Neural cell (in vitro differentiated cells): ENCODE data around the gene CCDC82. TPM values are rescaled to one million over a fixed set of nuclear protein-coding genes. Genes with fewer than 3 reads are reported as not detected.

ENCODE experiments used
- H2AFZ ChIP-seq: fragments of 200-600, 300-800 bp; sonication (generic), shearing (Covaris generic); 2 replicates; pipeline ENCODE4 v1.6.0; 2014; ENCODE audit warnings: low read depth, mild to moderate bottlenecking, antibody characterized with exemption, low read length, moderate library complexity
- H3F3A ChIP-seq: fragments of 200-600 bp; shearing (Covaris generic); 2 replicates; pipeline ENCODE4 v1.6.1; 2016; ENCODE audit warnings: mild to moderate bottlenecking, moderate library complexity, mixed read lengths, antibody characterized with exemption, low read length; ENCODE audit not compliant: insufficient read depth, poor library complexity, severe bottlenecking
- H3K27ac ChIP-seq: fragments of 200-600, 300-800 bp; sonication (generic), shearing (Covaris generic); 2 replicates; pipeline ENCODE4 v1.5.1; 2014; ENCODE audit warnings: mild to moderate bottlenecking, low read length, moderate library complexity
- H3K27me3 ChIP-seq: fragments of 300-800, 200-600 bp; sonication (generic), shearing (Covaris generic); 2 replicates; pipeline ENCODE4 v1.6.0; 2014; ENCODE audit warnings: mild to moderate bottlenecking, low read depth, low read length, moderate library complexity; ENCODE audit not compliant: insufficient read depth
- H3K36me3 ChIP-seq: fragments of 300-800, 200-600 bp; sonication (generic), shearing (Covaris generic); 2 replicates; pipeline ENCODE4 v1.5.1; 2014; ENCODE audit warnings: mild to moderate bottlenecking, antibody characterized with exemption, low read length, moderate library complexity; ENCODE audit not compliant: insufficient read depth
- H3K4me2 ChIP-seq: fragments of 300-800, 200-600 bp; sonication (generic), shearing (Covaris generic); 2 replicates; pipeline ENCODE4 v1.6.0; 2014; ENCODE audit warnings: mild to moderate bottlenecking, low read length
- H3K4me3 ChIP-seq: fragments of 300-800, 200-600 bp; sonication (generic), shearing (Covaris generic); 2 replicates; pipeline ENCODE4 v1.5.1; 2014; ENCODE audit warnings: mild to moderate bottlenecking, low read length, moderate library complexity
- H3K79me2 ChIP-seq: fragments of 200-600 bp; shearing (Covaris generic); replicated peaks from 2 replicates; pipeline ENCODE4 v1.6.0; 2014; ENCODE audit warnings: mild to moderate bottlenecking, low read length, moderate library complexity; ENCODE audit not compliant: insufficient read depth
- H3K9ac ChIP-seq: fragments of 300-800, 200-600 bp; sonication (generic), shearing (Covaris generic); 2 replicates; pipeline ENCODE4 v1.6.1; 2016; ENCODE audit warnings: mild to moderate bottlenecking, low read length, mixed read lengths
- H3K9me2 ChIP-seq: fragments of 200-600 bp; shearing (Covaris generic); 2 replicates; pipeline ENCODE4 v1.6.1; 2016; ENCODE audit warnings: mild to moderate bottlenecking, low read length, mixed read lengths; ENCODE audit not compliant: insufficient read depth
- H3K9me3 ChIP-seq: fragments of 200-600, 300-800 bp; sonication (generic), shearing (Covaris generic); 2 replicates; pipeline ENCODE4 v1.6.1; 2016; ENCODE audit warnings: mild to moderate bottlenecking, mixed run types, low read length, moderate library complexity, mixed read lengths
- H4K20me1 ChIP-seq: fragments of 200-600 bp; shearing (Covaris generic); 2 replicates; pipeline ENCODE4 v1.6.1; 2016; ENCODE audit warnings: mild to moderate bottlenecking, mixed run types; ENCODE audit not compliant: insufficient read depth
- EP300 ChIP-seq: fragments of 450-650 bp; conservative IDR thresholded peaks from 2 replicates; pipeline ENCODE4 v1.6.1; 2014; ENCODE audit warnings: antibody characterized with exemption, mild to moderate bottlenecking, moderate library complexity; ENCODE audit not compliant: poor library complexity, severe bottlenecking
- EZH2 ChIP-seq: fragments of 200-600, 300-800 bp; shearing (Covaris generic), sonication (generic); IDR thresholded peaks from 2 replicates; pipeline ENCODE4 v1.6.1; 2014; ENCODE audit warnings: antibody characterized with exemption, low read length, borderline replicate concordance, mild to moderate bottlenecking; ENCODE audit not compliant: insufficient read depth, poor library complexity, severe bottlenecking
- MXI1 ChIP-seq: fragments of 450-650 bp; conservative IDR thresholded peaks from 2 replicates; pipeline ENCODE4 v1.6.1; 2014; ENCODE audit warnings: antibody characterized with exemption, mild to moderate bottlenecking; ENCODE audit not compliant: poor library complexity, severe bottlenecking
- POLR2AphosphoS5 ChIP-seq: IDR thresholded peaks from 2 replicates; pipeline ENCODE4 v1.6.1; 2012
- RAD21 ChIP-seq: fragments of 450-650 bp; conservative IDR thresholded peaks from 2 replicates; pipeline ENCODE4 v1.6.1; 2014; ENCODE audit warnings: antibody characterized with exemption, mild to moderate bottlenecking, moderate library complexity
- SMC3 ChIP-seq: fragments of 450-650 bp; conservative IDR thresholded peaks from 2 replicates; pipeline ENCODE4 v1.6.1; 2014; ENCODE audit warnings: antibody characterized with exemption, mild to moderate bottlenecking, moderate library complexity; ENCODE audit not compliant: poor library complexity
- TAF1 ChIP-seq: IDR thresholded peaks from 2 replicates; pipeline ENCODE4 v1.6.1; 2012; ENCODE audit warnings: low read depth
- polyA plus RNA-seq: library from polyadenylated mRNA; depleted of rRNA; stranded (reverse); fragments of >200 nt; gene quantifications from 2 replicates; pipeline ENCODE4 v1.2.3, GENCODE V29; 2014
- TF ChIP-seq, protein P1 (sequence below): fragments of 450-650 bp; IDR thresholded peaks from 2 replicates; pipeline ENCODE4 v1.5.1; 2014; ENCODE audit warnings: antibody characterized with exemption, mild to moderate bottlenecking, moderate library complexity; ENCODE audit not compliant: poor library complexity, severe bottlenecking
- TF ChIP-seq, protein P2 (sequence below): IDR thresholded peaks from 2 replicates; pipeline ENCODE4 v1.6.1; 2012; ENCODE audit warnings: borderline replicate concordance

CCDC82 gene
- polyA plus RNA-seq, 1 donor from 2014 or later, result 238 TPM

DNA sequence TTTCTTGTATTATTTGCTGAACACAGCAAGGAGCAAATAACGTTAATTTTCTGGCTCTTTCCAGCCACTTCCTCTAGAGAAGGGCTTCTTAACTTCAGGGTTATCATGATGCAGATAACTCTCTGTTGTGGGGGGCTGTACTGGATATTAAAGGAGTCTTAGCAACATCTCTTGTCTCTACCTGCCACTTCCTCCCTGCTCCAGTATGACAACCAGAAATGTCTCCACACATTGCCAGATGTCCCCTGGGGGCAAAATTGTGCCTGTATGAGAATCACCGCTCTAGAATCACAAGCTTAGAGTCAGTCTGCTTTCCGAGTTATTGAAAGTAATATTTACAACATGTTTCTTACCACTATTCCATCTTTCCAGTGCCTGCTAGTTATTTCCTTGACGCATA is 6.9 kb upstream of the CCDC82 start:
- Histone ChIP-seq H3K4me3 (no peak overlapping the region), H3K27ac (no peak overlapping the region), H3F3A (no peaks in the 10 kb centered on the region), H3K9me3 (no peaks in the 10 kb centered on the region), H3K36me3 (no peaks in the 10 kb centered on the region), H4K20me1 (no peaks in the 10 kb centered on the region), H3K9me2 (no peaks in the 10 kb centered on the region), H3K4me2 (no peak overlapping the region), H3K79me2 (no peaks in the 10 kb centered on the region), H3K27me3 (no peaks in the 10 kb centered on the region), H2AFZ (no peak overlapping the region), H3K9ac (no peak overlapping the region)
- TF ChIP-seq MXI1, result no peak
- TF ChIP-seq, protein P1, sequence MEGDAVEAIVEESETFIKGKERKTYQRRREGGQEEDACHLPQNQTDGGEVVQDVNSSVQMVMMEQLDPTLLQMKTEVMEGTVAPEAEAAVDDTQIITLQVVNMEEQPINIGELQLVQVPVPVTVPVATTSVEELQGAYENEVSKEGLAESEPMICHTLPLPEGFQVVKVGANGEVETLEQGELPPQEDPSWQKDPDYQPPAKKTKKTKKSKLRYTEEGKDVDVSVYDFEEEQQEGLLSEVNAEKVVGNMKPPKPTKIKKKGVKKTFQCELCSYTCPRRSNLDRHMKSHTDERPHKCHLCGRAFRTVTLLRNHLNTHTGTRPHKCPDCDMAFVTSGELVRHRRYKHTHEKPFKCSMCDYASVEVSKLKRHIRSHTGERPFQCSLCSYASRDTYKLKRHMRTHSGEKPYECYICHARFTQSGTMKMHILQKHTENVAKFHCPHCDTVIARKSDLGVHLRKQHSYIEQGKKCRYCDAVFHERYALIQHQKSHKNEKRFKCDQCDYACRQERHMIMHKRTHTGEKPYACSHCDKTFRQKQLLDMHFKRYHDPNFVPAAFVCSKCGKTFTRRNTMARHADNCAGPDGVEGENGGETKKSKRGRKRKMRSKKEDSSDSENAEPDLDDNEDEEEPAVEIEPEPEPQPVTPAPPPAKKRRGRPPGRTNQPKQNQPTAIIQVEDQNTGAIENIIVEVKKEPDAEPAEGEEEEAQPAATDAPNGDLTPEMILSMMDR, result no peak
- TF ChIP-seq EP300, result no peak
- no peak for TF ChIP-seq EZH2
- no peak for TF ChIP-seq RAD21
- no peak for TF ChIP-seq SMC3
- TF ChIP-seq TAF1, result no peak

DNA sequence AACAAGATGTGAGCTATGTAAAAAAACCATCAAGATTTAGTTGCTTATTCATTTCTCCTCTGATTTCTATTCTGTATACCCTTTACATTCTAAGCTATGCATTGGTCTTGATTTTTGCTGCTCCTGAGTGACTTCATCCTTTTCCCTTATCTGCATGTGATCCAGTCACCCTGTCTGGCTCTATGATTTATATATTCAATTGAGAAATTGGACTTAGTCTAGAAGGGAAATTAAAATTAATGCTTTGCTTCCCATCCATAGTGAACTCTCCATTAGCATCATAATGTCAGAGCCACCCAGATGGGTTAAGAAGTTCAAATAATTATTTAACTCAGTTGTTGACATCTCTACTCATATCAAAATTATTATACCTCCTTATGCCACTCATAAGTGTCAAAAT is 5.1 kb upstream of the CCDC82 start:
- H2AFZ ChIP-seq, result no peak overlapping the region
- H3K27ac ChIP-seq, result no peak overlapping the region
- no peak overlapping the region for H3K4me2 ChIP-seq
- H3K36me3 ChIP-seq, result no peaks in the 10 kb centered on the region
- no peaks in the 10 kb centered on the region for H3F3A ChIP-seq
- no peaks in the 10 kb centered on the region for H3K79me2 ChIP-seq
- no peaks in the 10 kb centered on the region for H3K27me3 ChIP-seq
- H3K4me3 ChIP-seq, result no peak overlapping the region
- no peaks in the 10 kb centered on the region for H3K9me2 ChIP-seq
- no peaks in the 10 kb centered on the region for H3K9me3 ChIP-seq
- TF ChIP-seq, protein P1, result no peak
- TF ChIP-seq SMC3 (no peak), RAD21 (no peak), TAF1 (no peak), POLR2AphosphoS5 (no peak), MXI1 (no peak), EZH2 (no peak)
- TF ChIP-seq, protein P2, sequence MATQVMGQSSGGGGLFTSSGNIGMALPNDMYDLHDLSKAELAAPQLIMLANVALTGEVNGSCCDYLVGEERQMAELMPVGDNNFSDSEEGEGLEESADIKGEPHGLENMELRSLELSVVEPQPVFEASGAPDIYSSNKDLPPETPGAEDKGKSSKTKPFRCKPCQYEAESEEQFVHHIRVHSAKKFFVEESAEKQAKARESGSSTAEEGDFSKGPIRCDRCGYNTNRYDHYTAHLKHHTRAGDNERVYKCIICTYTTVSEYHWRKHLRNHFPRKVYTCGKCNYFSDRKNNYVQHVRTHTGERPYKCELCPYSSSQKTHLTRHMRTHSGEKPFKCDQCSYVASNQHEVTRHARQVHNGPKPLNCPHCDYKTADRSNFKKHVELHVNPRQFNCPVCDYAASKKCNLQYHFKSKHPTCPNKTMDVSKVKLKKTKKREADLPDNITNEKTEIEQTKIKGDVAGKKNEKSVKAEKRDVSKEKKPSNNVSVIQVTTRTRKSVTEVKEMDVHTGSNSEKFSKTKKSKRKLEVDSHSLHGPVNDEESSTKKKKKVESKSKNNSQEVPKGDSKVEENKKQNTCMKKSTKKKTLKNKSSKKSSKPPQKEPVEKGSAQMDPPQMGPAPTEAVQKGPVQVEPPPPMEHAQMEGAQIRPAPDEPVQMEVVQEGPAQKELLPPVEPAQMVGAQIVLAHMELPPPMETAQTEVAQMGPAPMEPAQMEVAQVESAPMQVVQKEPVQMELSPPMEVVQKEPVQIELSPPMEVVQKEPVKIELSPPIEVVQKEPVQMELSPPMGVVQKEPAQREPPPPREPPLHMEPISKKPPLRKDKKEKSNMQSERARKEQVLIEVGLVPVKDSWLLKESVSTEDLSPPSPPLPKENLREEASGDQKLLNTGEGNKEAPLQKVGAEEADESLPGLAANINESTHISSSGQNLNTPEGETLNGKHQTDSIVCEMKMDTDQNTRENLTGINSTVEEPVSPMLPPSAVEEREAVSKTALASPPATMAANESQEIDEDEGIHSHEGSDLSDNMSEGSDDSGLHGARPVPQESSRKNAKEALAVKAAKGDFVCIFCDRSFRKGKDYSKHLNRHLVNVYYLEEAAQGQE, result no peak
- H4K20me1 ChIP-seq, result no peaks in the 10 kb centered on the region
- H3K9ac ChIP-seq, result no peak overlapping the region
